Measurements from ENCODE around the gene CDK5. TPM values are rescaled to one million over a fixed set of nuclear protein-coding genes. Genes with fewer than 3 reads are reported as not detected.
A peak's percentile ranks its signal among the peaks of the same experiment; 100 is the strongest.

Gene CDK5
- total and polyA plus RNA-seq, 10 of the 15 experiments (the other 5 are each of a cell fraction or from before 2014, with no cell fraction given) = 1.5 to 33.4 (median 21.6) TPM

DNA sequence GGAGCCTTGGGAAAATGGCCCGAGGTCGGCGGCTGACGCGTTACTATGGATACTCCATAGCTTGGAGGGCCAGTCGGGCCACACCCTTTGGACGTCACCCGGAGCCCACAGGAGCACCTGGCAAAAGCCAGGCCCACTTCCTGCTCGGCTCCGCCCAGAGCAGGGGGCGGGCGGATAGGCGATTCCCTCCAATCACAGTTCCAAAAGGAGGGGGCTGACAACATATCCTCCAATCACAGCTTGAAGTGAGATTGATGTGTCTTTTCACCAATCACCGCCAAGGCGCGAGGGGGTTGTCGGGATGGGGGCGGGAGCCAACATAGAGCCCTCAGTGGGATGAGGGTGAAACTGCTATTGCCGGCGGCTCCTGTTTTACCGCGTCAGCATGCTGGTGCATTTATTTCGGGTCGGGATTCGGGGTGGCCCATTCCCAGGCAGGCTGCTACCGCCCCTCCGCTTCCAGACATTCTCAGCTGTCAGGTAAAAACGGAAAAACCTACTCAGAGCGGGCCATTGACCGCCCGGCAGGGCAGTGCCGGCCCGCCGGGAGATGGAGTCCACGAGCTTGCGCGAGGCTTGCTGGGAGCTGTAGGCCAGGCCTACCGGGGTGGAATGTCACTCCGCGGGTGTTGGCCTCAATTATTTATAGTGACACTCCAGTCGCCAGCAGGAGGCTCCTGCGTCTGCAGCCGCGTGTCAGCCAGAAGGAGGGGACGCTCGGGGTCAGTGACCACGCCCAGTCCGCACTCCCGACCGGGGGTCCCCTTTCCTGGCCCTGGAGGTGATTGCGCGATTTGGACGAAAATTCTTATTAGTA, 29.4 kb downstream of the CDK5 start, which contains the start of gene ABCB8 (continued):
- TF ChIP-seq, protein P1, sequence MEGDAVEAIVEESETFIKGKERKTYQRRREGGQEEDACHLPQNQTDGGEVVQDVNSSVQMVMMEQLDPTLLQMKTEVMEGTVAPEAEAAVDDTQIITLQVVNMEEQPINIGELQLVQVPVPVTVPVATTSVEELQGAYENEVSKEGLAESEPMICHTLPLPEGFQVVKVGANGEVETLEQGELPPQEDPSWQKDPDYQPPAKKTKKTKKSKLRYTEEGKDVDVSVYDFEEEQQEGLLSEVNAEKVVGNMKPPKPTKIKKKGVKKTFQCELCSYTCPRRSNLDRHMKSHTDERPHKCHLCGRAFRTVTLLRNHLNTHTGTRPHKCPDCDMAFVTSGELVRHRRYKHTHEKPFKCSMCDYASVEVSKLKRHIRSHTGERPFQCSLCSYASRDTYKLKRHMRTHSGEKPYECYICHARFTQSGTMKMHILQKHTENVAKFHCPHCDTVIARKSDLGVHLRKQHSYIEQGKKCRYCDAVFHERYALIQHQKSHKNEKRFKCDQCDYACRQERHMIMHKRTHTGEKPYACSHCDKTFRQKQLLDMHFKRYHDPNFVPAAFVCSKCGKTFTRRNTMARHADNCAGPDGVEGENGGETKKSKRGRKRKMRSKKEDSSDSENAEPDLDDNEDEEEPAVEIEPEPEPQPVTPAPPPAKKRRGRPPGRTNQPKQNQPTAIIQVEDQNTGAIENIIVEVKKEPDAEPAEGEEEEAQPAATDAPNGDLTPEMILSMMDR (IDR thresholded peaks at IDR 0.05 in 2 of 3, conservative IDR thresholded peaks at IDR 0.05 in 1 of 3; ENCODE audit: control insufficient read depth in 2 of 3, extremely low read depth in 1 of 3, insufficient read depth in 1 of 3, low read depth in 3 of 3, low read length in 3 of 3) = peak; percentile 22 to 57 (median 53); a peak in 4 of 6 replicates
- peak; percentile 27; the same call in 1 of the 2 replicates for TF ChIP-seq RUNX3 (IDR thresholded peaks at IDR 0.05; ENCODE audit: low read length)
- TF ChIP-seq STAT3 (IDR thresholded peaks at IDR 0.05; ENCODE audit: low read depth, low read length) = no peak
- TF ChIP-seq, protein P2, sequence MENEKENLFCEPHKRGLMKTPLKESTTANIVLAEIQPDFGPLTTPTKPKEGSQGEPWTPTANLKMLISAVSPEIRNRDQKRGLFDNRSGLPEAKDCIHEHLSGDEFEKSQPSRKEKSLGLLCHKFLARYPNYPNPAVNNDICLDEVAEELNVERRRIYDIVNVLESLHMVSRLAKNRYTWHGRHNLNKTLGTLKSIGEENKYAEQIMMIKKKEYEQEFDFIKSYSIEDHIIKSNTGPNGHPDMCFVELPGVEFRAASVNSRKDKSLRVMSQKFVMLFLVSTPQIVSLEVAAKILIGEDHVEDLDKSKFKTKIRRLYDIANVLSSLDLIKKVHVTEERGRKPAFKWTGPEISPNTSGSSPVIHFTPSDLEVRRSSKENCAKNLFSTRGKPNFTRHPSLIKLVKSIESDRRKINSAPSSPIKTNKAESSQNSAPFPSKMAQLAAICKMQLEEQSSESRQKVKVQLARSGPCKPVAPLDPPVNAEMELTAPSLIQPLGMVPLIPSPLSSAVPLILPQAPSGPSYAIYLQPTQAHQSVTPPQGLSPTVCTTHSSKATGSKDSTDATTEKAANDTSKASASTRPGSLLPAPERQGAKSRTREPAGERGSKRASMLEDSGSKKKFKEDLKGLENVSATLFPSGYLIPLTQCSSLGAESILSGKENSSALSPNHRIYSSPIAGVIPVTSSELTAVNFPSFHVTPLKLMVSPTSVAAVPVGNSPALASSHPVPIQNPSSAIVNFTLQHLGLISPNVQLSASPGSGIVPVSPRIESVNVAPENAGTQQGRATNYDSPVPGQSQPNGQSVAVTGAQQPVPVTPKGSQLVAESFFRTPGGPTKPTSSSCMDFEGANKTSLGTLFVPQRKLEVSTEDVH (IDR thresholded peaks at IDR 0.05; ENCODE audit: low read depth, partially characterized antibody) = no peak
- TF ChIP-seq PML (IDR thresholded peaks at IDR 0.05; ENCODE audit: low read length) = no peak
- TF ChIP-seq, protein P3, sequence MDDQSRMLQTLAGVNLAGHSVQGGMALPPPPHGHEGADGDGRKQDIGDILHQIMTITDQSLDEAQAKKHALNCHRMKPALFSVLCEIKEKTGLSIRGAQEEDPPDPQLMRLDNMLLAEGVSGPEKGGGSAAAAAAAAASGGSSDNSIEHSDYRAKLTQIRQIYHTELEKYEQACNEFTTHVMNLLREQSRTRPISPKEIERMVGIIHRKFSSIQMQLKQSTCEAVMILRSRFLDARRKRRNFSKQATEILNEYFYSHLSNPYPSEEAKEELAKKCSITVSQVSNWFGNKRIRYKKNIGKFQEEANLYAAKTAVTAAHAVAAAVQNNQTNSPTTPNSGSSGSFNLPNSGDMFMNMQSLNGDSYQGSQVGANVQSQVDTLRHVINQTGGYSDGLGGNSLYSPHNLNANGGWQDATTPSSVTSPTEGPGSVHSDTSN (IDR thresholded peaks at IDR 0.05; ENCODE audit: insufficient replicate concordance, low read depth, low read length) = peak; percentile 97
- peak; percentile 96 for TF ChIP-seq CHD2 (IDR thresholded peaks at IDR 0.05; ENCODE audit: borderline replicate concordance, low read depth, low read length)
- TF ChIP-seq SMC3 (IDR thresholded peaks at IDR 0.05; ENCODE audit: borderline replicate concordance, low read length) = peak; percentile 49; the same call in 1 of the 2 replicates
- peak; percentile 42; the same call in 1 of the 2 replicates for TF ChIP-seq EED (IDR thresholded peaks at IDR 0.05; ENCODE audit: low read depth)
- TF ChIP-seq, protein P4, sequence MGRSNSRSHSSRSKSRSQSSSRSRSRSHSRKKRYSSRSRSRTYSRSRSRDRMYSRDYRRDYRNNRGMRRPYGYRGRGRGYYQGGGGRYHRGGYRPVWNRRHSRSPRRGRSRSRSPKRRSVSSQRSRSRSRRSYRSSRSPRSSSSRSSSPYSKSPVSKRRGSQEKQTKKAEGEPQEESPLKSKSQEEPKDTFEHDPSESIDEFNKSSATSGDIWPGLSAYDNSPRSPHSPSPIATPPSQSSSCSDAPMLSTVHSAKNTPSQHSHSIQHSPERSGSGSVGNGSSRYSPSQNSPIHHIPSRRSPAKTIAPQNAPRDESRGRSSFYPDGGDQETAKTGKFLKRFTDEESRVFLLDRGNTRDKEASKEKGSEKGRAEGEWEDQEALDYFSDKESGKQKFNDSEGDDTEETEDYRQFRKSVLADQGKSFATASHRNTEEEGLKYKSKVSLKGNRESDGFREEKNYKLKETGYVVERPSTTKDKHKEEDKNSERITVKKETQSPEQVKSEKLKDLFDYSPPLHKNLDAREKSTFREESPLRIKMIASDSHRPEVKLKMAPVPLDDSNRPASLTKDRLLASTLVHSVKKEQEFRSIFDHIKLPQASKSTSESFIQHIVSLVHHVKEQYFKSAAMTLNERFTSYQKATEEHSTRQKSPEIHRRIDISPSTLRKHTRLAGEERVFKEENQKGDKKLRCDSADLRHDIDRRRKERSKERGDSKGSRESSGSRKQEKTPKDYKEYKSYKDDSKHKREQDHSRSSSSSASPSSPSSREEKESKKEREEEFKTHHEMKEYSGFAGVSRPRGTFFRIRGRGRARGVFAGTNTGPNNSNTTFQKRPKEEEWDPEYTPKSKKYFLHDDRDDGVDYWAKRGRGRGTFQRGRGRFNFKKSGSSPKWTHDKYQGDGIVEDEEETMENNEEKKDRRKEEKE (IDR thresholded peaks at IDR 0.05) = no peak
- TF ChIP-seq, protein P5, sequence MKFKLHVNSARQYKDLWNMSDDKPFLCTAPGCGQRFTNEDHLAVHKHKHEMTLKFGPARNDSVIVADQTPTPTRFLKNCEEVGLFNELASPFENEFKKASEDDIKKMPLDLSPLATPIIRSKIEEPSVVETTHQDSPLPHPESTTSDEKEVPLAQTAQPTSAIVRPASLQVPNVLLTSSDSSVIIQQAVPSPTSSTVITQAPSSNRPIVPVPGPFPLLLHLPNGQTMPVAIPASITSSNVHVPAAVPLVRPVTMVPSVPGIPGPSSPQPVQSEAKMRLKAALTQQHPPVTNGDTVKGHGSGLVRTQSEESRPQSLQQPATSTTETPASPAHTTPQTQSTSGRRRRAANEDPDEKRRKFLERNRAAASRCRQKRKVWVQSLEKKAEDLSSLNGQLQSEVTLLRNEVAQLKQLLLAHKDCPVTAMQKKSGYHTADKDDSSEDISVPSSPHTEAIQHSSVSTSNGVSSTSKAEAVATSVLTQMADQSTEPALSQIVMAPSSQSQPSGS (IDR thresholded peaks at IDR 0.05; ENCODE audit: low read length) = no peak
- TF ChIP-seq JUNB (IDR thresholded peaks at IDR 0.05) = no peak
- no peak for TF ChIP-seq JUND (IDR thresholded peaks at IDR 0.05; ENCODE audit: low read depth, low read length)
- TF ChIP-seq PAX8 (IDR thresholded peaks at IDR 0.05) = no peak
- peak; percentile 60; the same call in 1 of the 2 replicates for TF ChIP-seq POLR2A (IDR thresholded peaks at IDR 0.05; ENCODE audit: low read depth, low read length)
- no peak for TF ChIP-seq ESRRA (IDR thresholded peaks at IDR 0.05; ENCODE audit: low read length)
- no peak for TF ChIP-seq HDAC6 (IDR thresholded peaks at IDR 0.05; ENCODE audit: unreplicated experiment)
- TF ChIP-seq EP300 (IDR thresholded peaks at IDR 0.05; ENCODE audit: borderline replicate concordance in 1 of 2, control insufficient read depth in 1 of 2, low read depth in 2 of 2, low read length in 2 of 2) = no peak
- TF ChIP-seq MEF2A (IDR thresholded peaks at IDR 0.05; ENCODE audit: insufficient read depth, low read depth, low read length) = 0 out of 2 replicates have a peak, but pooled peaks have one; percentile 24
